HG03342 (cell line): ENCODE data around the gene COL9A3.
A peak's percentile ranks its signal among the peaks of the same experiment; 100 is the strongest.

Experiments used
- ATAC-seq: cut with Tn5 transposase; IDR thresholded peaks from one replicate; pipeline ENCODE4 v1.9.1; 2021; ENCODE audit warnings: mild to moderate bottlenecking, moderate library complexity; ENCODE audit not compliant: unreplicated experiment

Gene COL9A3

GRCh38 chr20:62778601-62779416 lies 38.0 kb upstream of the COL9A3 start:
- no peak for ATAC-seq

- no peak for ATAC-seq
Measured at GRCh38 chr20:62779417-62779685, 37.5 kb upstream of the COL9A3 start.

- no peak for ATAC-seq
Measured at GRCh38 chr20:62780204-62780603, 36.6 kb upstream of the COL9A3 start.

- ATAC-seq, result no peak
Measured at GRCh38 chr20:62780696-62781095, 36.2 kb upstream of the COL9A3 start.

- no peak for ATAC-seq
Measured at GRCh38 chr20:62782149-62782892, 34.5 kb upstream of the COL9A3 start.

- ATAC-seq, result no peak
Measured at GRCh38 chr20:62782893-62783278, 34.0 kb upstream of the COL9A3 start.

GRCh38 chr20:62784497-62784896 lies 32.4 kb upstream of the COL9A3 start:
- ATAC-seq, result no peak

- no peak for ATAC-seq
Measured at GRCh38 chr20:62785393-62785792, 31.5 kb upstream of the COL9A3 start.

GRCh38 chr20:62786157-62786556 lies 30.7 kb upstream of the COL9A3 start:
- no peak for ATAC-seq

- ATAC-seq, result no peak
Measured at GRCh38 chr20:62787321-62787720, 29.5 kb upstream of the COL9A3 start.

- ATAC-seq, result no peak
Measured at GRCh38 chr20:62787866-62788265, 29.0 kb upstream of the COL9A3 start.

- ATAC-seq, result no peak
Measured at GRCh38 chr20:62788607-62789006, 28.2 kb upstream of the COL9A3 start.

GRCh38 chr20:62790075-62790474 lies 26.8 kb upstream of the COL9A3 start:
- ATAC-seq, result no peak

- ATAC-seq, result no peak
Measured at GRCh38 chr20:62791301-62792181, 25.3 kb upstream of the COL9A3 start.

- ATAC-seq, result no peak
Measured at GRCh38 chr20:62792182-62792939, 24.5 kb upstream of the COL9A3 start.

- no peak for ATAC-seq
Measured at GRCh38 chr20:62792940-62793756, 23.7 kb upstream of the COL9A3 start.

- no peak for ATAC-seq
Measured at GRCh38 chr20:62793757-62794006, 23.2 kb upstream of the COL9A3 start.

- peak; percentile 62 for ATAC-seq
Measured at GRCh38 chr20:62794007-62794724, 22.7 kb upstream of the COL9A3 start.

- no peak for ATAC-seq
Measured at GRCh38 chr20:62795023-62795761, 21.7 kb upstream of the COL9A3 start.
